SK-N-SH (cell line): ENCODE results near the gene MAN2A1. TPM values are rescaled to one million over a fixed set of nuclear protein-coding genes. Genes with fewer than 3 reads are reported as not detected.

Source experiments
- CTCF ChIA-PET: fragments of 300-600, 350-600 bp; formaldehyde crosslinking; extraction: SDS; loops from one replicate; lab custom pipeline; 2021; lab: Yijun Ruan, JAX
- POLR2A ChIA-PET: fragments of 350-600 bp; sonication (Branson Sonifier 250); formaldehyde crosslinking; extraction: SDS; loops from one replicate; lab custom pipeline; 2020; ENCODE audit warnings: antibody characterized with exemption, inconsistent platforms; lab: Yijun Ruan, JAX
- DNase-seq: peaks from one replicate; pipeline ENCODE4 v3.0.0; 2012
- H2AFZ ChIP-seq: fragments of 200-600 bp; sonication (generic); 2 replicates; pipeline ENCODE4 v1.8.1; 2016; ENCODE audit warnings: antibody characterized with exemption, mild to moderate bottlenecking, low read depth
- H3F3A ChIP-seq: fragments of 200-600 bp; sonication (generic); replicated peaks from 2 replicates; pipeline ENCODE3; 2016; ENCODE audit warnings: antibody characterized with exemption, mild to moderate bottlenecking; ENCODE audit not compliant: insufficient read depth
- H3K27ac ChIP-seq, 2 experiments: fragments of 200-500 bp in 1 of 2; fragments of 200-600 bp in 1 of 2; sonication (Bioruptor generic) in 1 of 2; sonication (generic), shearing (Covaris generic) in 1 of 2; 2 replicates each; pipeline versions ENCODE4 v1.5.1 to v1.6.1; 2014 to 2016; ENCODE audit warnings: low read depth in 2 of 2, inconsistent platforms in 1 of 2, low read length in 1 of 2, mild to moderate bottlenecking in 1 of 2, mixed read lengths in 1 of 2
- H3K27me3 ChIP-seq: fragments of 200-600 bp; sonication (generic), shearing (Covaris generic); 2 replicates; pipeline ENCODE4 v1.6.1; 2016; ENCODE audit warnings: mixed run types; ENCODE audit not compliant: insufficient read depth
- H3K36me3 ChIP-seq, 2 experiments: fragments of 200-500 bp in 1 of 2; fragments of 200-600 bp in 1 of 2; sonication (Bioruptor generic) in 1 of 2; sonication (generic) in 1 of 2; replicated peaks in 1 of 2; 2 replicates each; pipeline versions ENCODE3 to v1.5.1; 2014 to 2016; ENCODE audit warnings: low read length in 1 of 2, mild to moderate bottlenecking in 1 of 2; ENCODE audit not compliant: insufficient read depth in 2 of 2, control insufficient read depth in 1 of 2
- H3K4me1 ChIP-seq, 2 experiments: fragments of 200-500 bp in 1 of 2; fragments of 200-600 bp in 1 of 2; sonication (Bioruptor generic) in 1 of 2; sonication (generic), shearing (Covaris generic) in 1 of 2; 2 replicates each; pipeline versions ENCODE4 v1.5.1 to v1.6.1; 2014 to 2016; ENCODE audit warnings: low read depth in 1 of 2, low read length in 1 of 2, mixed run types in 1 of 2; ENCODE audit not compliant: insufficient read depth in 2 of 2, control insufficient read depth in 1 of 2
- H3K4me2 ChIP-seq: fragments of 200-600 bp; sonication (generic), shearing (Covaris generic); 2 replicates; pipeline ENCODE4 v1.6.1; 2017; ENCODE audit warnings: mixed run types
- H3K4me3 ChIP-seq, 2 experiments: fragments of 200-500 bp in 1 of 2; fragments of 200-600 bp in 1 of 2; sonication (Bioruptor generic) in 1 of 2; sonication (generic), shearing (Covaris generic) in 1 of 2; 2 replicates each; pipeline versions ENCODE4 v1.5.1 to v1.8.1; 2014 to 2016; ENCODE audit warnings: low read depth in 2 of 2, inconsistent platforms in 1 of 2, low read length in 1 of 2, mild to moderate bottlenecking in 1 of 2, mixed read lengths in 1 of 2, moderate library complexity in 1 of 2
- H3K79me2 ChIP-seq: fragments of 200-600 bp; sonication (generic); 2 replicates; pipeline ENCODE4 v1.8.1; 2017; ENCODE audit warnings: mild to moderate bottlenecking; ENCODE audit not compliant: insufficient read depth
- H3K9ac ChIP-seq: fragments of 200-600 bp; sonication (generic); 2 replicates; pipeline ENCODE4 v1.6.1; 2017; ENCODE audit warnings: mixed run types
- H3K9me2 ChIP-seq: fragments of 200-600 bp; sonication (generic); 2 replicates; pipeline ENCODE4 v1.6.1; 2017; ENCODE audit warnings: mixed run types
- H3K9me3 ChIP-seq: fragments of 200-600 bp; sonication (generic); 2 replicates; pipeline ENCODE4 v1.6.1; 2017; ENCODE audit warnings: mixed run types, mild to moderate bottlenecking, moderate library complexity
- H4K20me1 ChIP-seq: fragments of 200-600 bp; sonication (generic); 2 replicates; pipeline ENCODE4 v1.6.1; 2017; ENCODE audit warnings: mild to moderate bottlenecking, mixed run types; ENCODE audit not compliant: insufficient read depth
- CHD2 ChIP-seq: fragments of 150-350 bp; IDR thresholded peaks from 2 replicates; pipeline ENCODE4 v1.6.1; 2018; ENCODE audit warnings: low read length; ENCODE audit not compliant: partially characterized antibody
- GABPA ChIP-seq: IDR thresholded peaks from 2 replicates; pipeline ENCODE4 v1.4.0; 2012; ENCODE audit warnings: low read depth, mild to moderate bottlenecking
- GATA2 ChIP-seq: sonication (generic); formaldehyde crosslinking; IDR thresholded peaks from 2 replicates; pipeline ENCODE4 v1.5.0; 2020; ENCODE audit warnings: mild to moderate bottlenecking, missing genetic modification reagents
- MXI1 ChIP-seq: IDR thresholded peaks from 2 replicates; pipeline ENCODE4 v1.6.1; 2012; ENCODE audit warnings: mild to moderate bottlenecking, low read depth, low read length, improper control_type of control experiment
- NFIC ChIP-seq: IDR thresholded peaks from 2 replicates; pipeline ENCODE4 v1.4.0; 2012; ENCODE audit warnings: borderline replicate concordance
- NRF1 ChIP-seq: IDR thresholded peaks from 2 replicates; pipeline ENCODE4 v1.6.1; 2012; ENCODE audit warnings: low read depth, mild to moderate bottlenecking, low read length
- RAD21 ChIP-seq: IDR thresholded peaks from 2 replicates; pipeline ENCODE4 v1.6.1; 2012; ENCODE audit warnings: mild to moderate bottlenecking, low read length
- RCOR1 ChIP-seq: fragments of 150-350 bp; IDR thresholded peaks from 2 replicates; pipeline ENCODE4 v1.6.1; 2017; ENCODE audit warnings: antibody characterized with exemption, low read length
- RXRA ChIP-seq: IDR thresholded peaks from 2 replicates; pipeline ENCODE4 v1.4.0; 2012; ENCODE audit warnings: low read depth, mild to moderate bottlenecking, borderline replicate concordance
- SIN3A ChIP-seq: IDR thresholded peaks from 2 replicates; pipeline ENCODE4 v1.6.1; 2012; ENCODE audit warnings: low read depth, mild to moderate bottlenecking, low read length, moderate library complexity, borderline replicate concordance
- SMC3 ChIP-seq: IDR thresholded peaks from 2 replicates; pipeline ENCODE4 v1.6.1; 2012; ENCODE audit warnings: low read depth, low read length, improper control_type of control experiment
- USF2 ChIP-seq: fragments of 150-350 bp; IDR thresholded peaks from 2 replicates; pipeline ENCODE4 v1.6.1; 2017; ENCODE audit warnings: antibody characterized with exemption, low read length, low read depth, borderline replicate concordance
- YY1 ChIP-seq: IDR thresholded peaks from 2 replicates; pipeline ENCODE4 v1.4.0; 2012; ENCODE audit warnings: low read depth, mild to moderate bottlenecking
- WGBS: methylation state at CpG from one replicate; pipeline ENCODE4 v1.1.6; 2017; ENCODE audit warnings: low lambda C conversion rate; 5-methylcytosine and 5-hydroxymethylcytosine counted together
- polyA plus RNA-seq, 3 experiments: library from polyadenylated mRNA; depleted of rRNA; stranded (reverse); fragments of >200 nt; gene quantifications; 2 replicates each; pipeline ENCODE4 v1.2.3, GENCODE V29; 2012
- TF ChIP-seq, protein P1 (sequence below): IDR thresholded peaks from 2 replicates; pipeline ENCODE4 v1.6.1; 2012; ENCODE audit warnings: mild to moderate bottlenecking, low read depth, low read length, moderate library complexity
- TF ChIP-seq, protein P2 (sequence below): fragments of 200-600 bp; sonication (generic); IDR thresholded peaks from 2 replicates; pipeline ENCODE4 v1.6.1; 2017; ENCODE audit warnings: antibody characterized with exemption, mild to moderate bottlenecking, moderate library complexity

MAN2A1 gene
- polyA plus RNA-seq, 1 of the 3 experiments (the other 2 are of a cell fraction) = 19.7 TPM

GRCh38 chr5:109644829-109645228 is 44.9 kb upstream of the MAN2A1 start:
- Histone ChIP-seq H3K9me3 (no peaks in the 10 kb centered on the region), H3K9ac (no peak overlapping the region), H3F3A (no peaks in the 10 kb centered on the region), H2AFZ (no peak overlapping the region), H3K79me2 (no peaks in the 10 kb centered on the region), H3K27ac (no peak overlapping the region), H3K4me2 (no peak overlapping the region), H4K20me1 (no peaks in the 10 kb centered on the region), H3K9me2 (no peaks in the 10 kb centered on the region), H3K27me3 (no peaks in the 10 kb centered on the region), H3K36me3 (no peaks in the 10 kb centered on the region), H3K4me3 (no peak overlapping the region), H3K4me1 (peaks cover 7 to 20% of the 10 kb centered on the region in 2 experiments; a peak in 3 of 4 replicates)
- WGBS = 82% methylated on average over 7 of the region's 7 CpGs
- POLR2A ChIA-PET = no interaction called here
- no peak for DNase-seq
- no peak for TF ChIP-seq NFIC
- TF ChIP-seq YY1 = no peak
- no peak for TF ChIP-seq RXRA
- TF ChIP-seq MXI1 = no peak
- TF ChIP-seq USF2 = no peak
- no peak for TF ChIP-seq GATA2 (CRISPR knock-in tag)
- no peak for TF ChIP-seq RAD21
- TF ChIP-seq, protein P1, sequence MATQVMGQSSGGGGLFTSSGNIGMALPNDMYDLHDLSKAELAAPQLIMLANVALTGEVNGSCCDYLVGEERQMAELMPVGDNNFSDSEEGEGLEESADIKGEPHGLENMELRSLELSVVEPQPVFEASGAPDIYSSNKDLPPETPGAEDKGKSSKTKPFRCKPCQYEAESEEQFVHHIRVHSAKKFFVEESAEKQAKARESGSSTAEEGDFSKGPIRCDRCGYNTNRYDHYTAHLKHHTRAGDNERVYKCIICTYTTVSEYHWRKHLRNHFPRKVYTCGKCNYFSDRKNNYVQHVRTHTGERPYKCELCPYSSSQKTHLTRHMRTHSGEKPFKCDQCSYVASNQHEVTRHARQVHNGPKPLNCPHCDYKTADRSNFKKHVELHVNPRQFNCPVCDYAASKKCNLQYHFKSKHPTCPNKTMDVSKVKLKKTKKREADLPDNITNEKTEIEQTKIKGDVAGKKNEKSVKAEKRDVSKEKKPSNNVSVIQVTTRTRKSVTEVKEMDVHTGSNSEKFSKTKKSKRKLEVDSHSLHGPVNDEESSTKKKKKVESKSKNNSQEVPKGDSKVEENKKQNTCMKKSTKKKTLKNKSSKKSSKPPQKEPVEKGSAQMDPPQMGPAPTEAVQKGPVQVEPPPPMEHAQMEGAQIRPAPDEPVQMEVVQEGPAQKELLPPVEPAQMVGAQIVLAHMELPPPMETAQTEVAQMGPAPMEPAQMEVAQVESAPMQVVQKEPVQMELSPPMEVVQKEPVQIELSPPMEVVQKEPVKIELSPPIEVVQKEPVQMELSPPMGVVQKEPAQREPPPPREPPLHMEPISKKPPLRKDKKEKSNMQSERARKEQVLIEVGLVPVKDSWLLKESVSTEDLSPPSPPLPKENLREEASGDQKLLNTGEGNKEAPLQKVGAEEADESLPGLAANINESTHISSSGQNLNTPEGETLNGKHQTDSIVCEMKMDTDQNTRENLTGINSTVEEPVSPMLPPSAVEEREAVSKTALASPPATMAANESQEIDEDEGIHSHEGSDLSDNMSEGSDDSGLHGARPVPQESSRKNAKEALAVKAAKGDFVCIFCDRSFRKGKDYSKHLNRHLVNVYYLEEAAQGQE = no peak
- no peak for TF ChIP-seq RCOR1
- no peak for TF ChIP-seq SIN3A
- TF ChIP-seq CHD2 = no peak
- TF ChIP-seq SMC3 = no peak
- TF ChIP-seq, protein P2, sequence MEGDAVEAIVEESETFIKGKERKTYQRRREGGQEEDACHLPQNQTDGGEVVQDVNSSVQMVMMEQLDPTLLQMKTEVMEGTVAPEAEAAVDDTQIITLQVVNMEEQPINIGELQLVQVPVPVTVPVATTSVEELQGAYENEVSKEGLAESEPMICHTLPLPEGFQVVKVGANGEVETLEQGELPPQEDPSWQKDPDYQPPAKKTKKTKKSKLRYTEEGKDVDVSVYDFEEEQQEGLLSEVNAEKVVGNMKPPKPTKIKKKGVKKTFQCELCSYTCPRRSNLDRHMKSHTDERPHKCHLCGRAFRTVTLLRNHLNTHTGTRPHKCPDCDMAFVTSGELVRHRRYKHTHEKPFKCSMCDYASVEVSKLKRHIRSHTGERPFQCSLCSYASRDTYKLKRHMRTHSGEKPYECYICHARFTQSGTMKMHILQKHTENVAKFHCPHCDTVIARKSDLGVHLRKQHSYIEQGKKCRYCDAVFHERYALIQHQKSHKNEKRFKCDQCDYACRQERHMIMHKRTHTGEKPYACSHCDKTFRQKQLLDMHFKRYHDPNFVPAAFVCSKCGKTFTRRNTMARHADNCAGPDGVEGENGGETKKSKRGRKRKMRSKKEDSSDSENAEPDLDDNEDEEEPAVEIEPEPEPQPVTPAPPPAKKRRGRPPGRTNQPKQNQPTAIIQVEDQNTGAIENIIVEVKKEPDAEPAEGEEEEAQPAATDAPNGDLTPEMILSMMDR = no peak
- TF ChIP-seq GABPA = no peak
- TF ChIP-seq NRF1 = no peak
- CTCF ChIA-PET = no interaction called here
